Measurements from ENCODE around the gene MAD2L1.

GRCh38 chr4:120053911-120054310 is 12.7 kb downstream of the MAD2L1 start:
- TF ChIP-seq CTCF (IDR thresholded peaks at IDR 0.05; ENCODE audit: insufficient read depth, low read depth, low read length) (no peak), EZH2 (IDR thresholded peaks at IDR 0.05; ENCODE audit: insufficient read depth, low read length) (no peak)
